Rectal smooth muscle tissue (tissue), 1 donor: ENCODE data around the gene UBE2J2.

Experiments
- H3K27ac ChIP-seq: one replicate; pipeline ENCODE4 v1.7.0; 2013; ENCODE audit warnings: low read depth, low read length, inconsistent platforms
- H3K27me3 ChIP-seq: one replicate; pipeline ENCODE4 v1.7.0; 2013; ENCODE audit warnings: low read length; ENCODE audit not compliant: control insufficient read depth, insufficient read depth
- H3K36me3 ChIP-seq: one replicate; pipeline ENCODE4 v1.7.0; 2013; ENCODE audit warnings: low read length; ENCODE audit not compliant: control insufficient read depth, insufficient read depth
- H3K4me1 ChIP-seq: one replicate; pipeline ENCODE4 v1.7.0; 2013; ENCODE audit warnings: low read length; ENCODE audit not compliant: control insufficient read depth, insufficient read depth
- H3K4me3 ChIP-seq: one replicate; pipeline ENCODE4 v1.7.0; 2013; ENCODE audit warnings: low read length
- H3K9ac ChIP-seq: one replicate; pipeline ENCODE4 v1.7.0; 2013; ENCODE audit warnings: low read length

The UBE2J2 gene

DNA sequence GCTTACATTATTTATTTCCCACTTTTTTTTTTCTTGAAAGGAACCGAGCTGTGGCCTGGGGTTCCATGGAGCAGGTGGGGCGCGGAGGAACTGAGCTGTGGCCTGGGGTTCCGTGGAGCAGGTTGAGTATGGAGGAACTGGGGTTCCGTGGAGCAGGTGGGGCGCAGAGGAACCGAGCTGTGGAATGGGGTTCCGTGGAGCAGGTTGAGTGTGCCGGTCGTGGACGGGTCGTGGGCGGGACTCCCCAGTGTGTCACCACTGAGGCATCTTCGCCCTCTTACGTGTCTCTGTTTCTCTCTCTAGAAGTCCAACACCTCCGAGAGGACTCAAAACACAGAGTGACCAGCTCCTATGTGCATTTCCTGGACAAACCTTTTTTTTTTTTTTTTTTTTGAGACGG, 5.4 kb upstream of the UBE2J2 start:
- H3K36me3 ChIP-seq = no peaks in the 10 kb centered on the region
- no peaks in the 10 kb centered on the region for H3K27me3 ChIP-seq
- H3K4me3 ChIP-seq = no peak overlapping the region
- H3K27ac ChIP-seq = no peak overlapping the region
- H3K9ac ChIP-seq = no peak overlapping the region
- no peaks in the 10 kb centered on the region for H3K4me1 ChIP-seq

DNA sequence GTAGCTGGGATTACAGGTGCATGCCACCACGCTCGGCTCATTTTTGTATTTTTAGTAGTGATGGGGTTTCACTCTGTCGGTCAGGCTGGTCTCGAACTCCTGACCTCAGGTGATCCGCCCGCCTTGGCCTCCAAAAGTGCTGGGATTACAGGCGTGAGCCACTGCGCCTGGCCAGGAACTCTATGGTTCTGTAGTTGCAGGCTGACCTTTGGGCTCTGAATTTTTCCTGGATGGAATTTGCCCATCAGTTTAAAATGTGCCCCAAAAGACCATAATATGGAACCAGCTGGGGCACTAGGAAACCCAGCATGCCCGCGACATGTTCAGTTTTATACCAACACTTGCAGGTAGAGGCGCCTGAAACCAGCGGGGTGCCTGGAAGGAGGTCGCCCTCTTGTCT, 5.0 kb upstream of the UBE2J2 start:
- no peaks in the 10 kb centered on the region for H3K27me3 ChIP-seq
- H3K36me3 ChIP-seq = no peaks in the 10 kb centered on the region
- no peaks in the 10 kb centered on the region for H3K4me1 ChIP-seq

DNA sequence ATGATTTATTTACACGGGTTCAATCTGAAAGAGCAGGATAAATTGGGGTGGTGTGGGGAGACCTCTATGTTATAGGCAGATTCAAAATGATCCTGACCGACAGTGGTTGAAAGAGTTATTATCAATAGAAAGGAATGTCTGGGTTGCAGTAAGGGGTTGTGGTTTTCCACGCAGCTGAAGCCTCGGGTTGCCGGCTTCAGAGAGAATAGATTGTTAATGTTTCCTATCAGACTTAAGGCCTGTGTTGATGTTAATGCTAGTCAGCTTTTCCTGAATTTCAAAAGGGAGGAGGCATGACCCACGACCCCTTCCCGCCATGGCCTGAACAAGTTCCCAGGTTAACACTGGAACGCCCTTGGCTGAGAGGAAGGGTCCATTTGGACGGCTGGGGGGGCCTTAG, 2.2 kb upstream of the UBE2J2 start:
- Histone ChIP-seq H3K27ac (no peak overlapping the region), H3K9ac (no peak overlapping the region), H3K36me3 (no peaks in the 10 kb centered on the region), H3K4me3 (no peak overlapping the region), H3K4me1 (peaks cover 16% of the 10 kb centered on the region), H3K27me3 (no peaks in the 10 kb centered on the region)

More for the DNA sequence above, 5.0 kb upstream of the UBE2J2 start:
- Histone ChIP-seq H3K9ac (no peak overlapping the region), H3K4me3 (no peak overlapping the region), H3K27ac (no peak overlapping the region)

DNA sequence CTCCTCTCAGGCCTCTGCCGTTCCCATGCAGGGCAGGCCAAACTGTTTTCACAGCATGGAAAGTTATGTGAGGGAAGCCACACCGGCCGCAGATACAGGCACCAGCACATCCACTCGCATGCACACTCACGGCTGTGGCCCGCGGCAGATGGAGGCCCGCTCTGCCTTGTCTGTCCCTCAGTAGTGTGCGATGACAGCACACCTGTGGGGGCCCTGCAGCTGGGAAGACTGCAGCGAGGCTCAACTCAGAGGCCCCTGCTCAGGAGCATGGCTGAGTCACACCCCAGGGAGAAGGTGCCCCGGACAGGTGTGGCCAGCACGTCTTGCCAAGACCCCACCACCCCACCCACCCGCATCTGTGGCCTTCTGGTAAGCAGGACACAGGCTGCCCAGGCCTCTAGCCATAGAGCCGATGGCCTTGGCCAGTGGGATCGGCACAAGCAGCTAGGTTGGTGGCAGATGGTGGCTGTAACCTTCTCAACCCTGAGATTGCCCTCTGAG, 1.3 kb upstream of the UBE2J2 start:
- Histone ChIP-seq H3K36me3 (no peaks in the 10 kb centered on the region), H3K27ac (no peak overlapping the region), H3K27me3 (no peaks in the 10 kb centered on the region), H3K4me3 (peak overlapping the region; percentile 72), H3K9ac (no peak overlapping the region), H3K4me1 (peaks cover 19% of the 10 kb centered on the region)

DNA sequence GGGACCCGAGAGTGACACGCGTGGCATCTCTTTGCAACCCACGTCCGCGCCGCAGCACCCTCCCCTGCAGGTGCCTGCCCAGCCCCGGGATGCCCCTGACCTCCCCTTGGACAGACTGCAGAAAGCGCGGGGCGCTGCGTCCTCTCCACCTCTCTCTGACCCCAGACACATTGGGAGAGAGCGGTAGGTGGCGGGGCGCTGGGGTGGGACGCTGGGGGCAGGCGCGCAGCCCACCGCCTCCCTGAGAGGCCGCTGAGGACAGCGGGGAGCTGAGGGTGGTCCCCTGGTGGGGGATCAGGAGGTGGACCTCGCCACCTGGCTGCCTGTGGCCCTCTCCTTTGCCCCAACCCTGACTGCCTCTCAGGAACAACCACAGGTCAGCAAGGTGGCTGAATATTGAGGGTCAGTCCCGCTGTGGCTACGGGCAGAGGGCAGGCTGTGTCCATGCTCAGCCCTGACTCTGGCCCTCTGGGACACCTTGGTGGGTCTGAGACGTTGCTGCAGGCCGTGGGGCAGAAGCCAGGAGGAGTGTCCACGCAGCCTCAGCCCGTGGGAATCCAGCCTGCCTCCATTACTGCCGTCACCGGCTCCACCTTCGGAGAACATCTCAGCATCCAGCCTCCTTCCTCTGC, 761 bp upstream of the UBE2J2 start:
- Histone ChIP-seq H3K27ac (no peak overlapping the region), H3K27me3 (no peaks in the 10 kb centered on the region), H3K36me3 (no peaks in the 10 kb centered on the region), H3K4me3 (peak overlapping the region; percentile 72), H3K9ac (no peak overlapping the region), H3K4me1 (peaks cover 19% of the 10 kb centered on the region)

DNA sequence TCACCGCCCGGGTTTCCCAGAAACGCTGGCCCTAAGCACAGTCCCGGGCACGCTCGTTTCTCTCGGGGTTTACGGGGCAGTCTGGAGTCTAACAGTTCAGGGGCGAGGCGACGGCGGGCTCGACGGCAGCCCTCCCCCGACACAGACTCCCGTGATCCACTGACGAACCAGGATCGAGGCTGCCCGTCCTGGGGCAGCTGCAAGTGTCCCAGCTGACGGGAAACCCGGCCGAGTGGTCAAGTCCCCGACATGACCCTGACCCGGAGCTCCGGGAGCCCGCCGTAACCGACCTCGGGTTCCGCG, 494 bp downstream of the UBE2J2 start:
- peak overlapping the region; percentile 87 for H3K9ac ChIP-seq
- H3K4me1 ChIP-seq = peaks cover 19% of the 10 kb centered on the region
- no peaks in the 10 kb centered on the region for H3K27me3 ChIP-seq
- peak overlapping the region; percentile 71 for H3K27ac ChIP-seq
- H3K4me3 ChIP-seq = peak overlapping the region; percentile 89
- H3K36me3 ChIP-seq = no peaks in the 10 kb centered on the region

DNA sequence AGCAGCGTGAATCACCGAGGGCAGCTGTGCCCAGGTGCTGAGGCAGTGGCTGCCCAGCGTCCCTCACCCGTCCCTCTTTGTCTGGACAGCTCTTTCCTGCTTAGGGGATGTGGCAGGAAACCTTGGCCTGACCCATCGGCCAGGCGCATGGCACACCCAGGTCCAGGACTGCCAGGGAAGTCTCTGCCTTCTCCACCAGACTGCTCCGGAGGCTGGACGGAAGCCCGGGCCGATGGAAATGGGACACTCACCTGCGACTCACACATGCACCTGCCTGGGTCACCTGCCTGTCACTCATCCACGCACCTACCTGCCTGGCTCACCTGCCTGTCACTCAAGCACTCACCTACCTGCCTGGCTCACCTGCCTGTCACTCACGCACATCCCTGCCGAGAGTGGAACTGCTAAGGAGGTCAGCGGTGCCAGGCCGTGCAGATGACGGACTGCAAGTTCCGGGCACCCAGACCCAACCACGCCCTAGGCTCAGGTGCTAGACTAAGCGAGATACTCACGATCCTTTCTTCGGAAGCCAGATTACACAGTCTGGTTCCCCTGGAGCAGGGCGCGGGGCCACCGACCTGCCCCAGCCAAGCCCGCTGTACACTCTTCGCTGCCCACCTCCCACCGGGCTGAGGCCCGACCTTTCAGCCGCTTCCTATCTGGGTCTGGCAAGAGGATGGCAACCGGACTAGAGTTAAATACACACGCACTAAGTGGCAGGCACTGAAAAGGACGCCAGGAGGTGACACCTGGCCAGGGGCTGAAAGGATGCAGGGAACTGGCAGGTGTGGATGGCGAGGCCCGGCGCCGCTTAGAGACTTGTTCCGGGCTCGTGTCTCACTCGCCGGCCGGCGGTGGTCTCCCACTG, 1.1 kb downstream of the UBE2J2 start:
- no peaks in the 10 kb centered on the region for H3K27me3 ChIP-seq
- H3K4me3 ChIP-seq = peak overlapping the region; percentile 89
- peak overlapping the region; percentile 87 for H3K9ac ChIP-seq
- H3K27ac ChIP-seq = peak overlapping the region; percentile 71
- H3K36me3 ChIP-seq = peaks cover 4% of the 10 kb centered on the region
- H3K4me1 ChIP-seq = peaks cover 19% of the 10 kb centered on the region

DNA sequence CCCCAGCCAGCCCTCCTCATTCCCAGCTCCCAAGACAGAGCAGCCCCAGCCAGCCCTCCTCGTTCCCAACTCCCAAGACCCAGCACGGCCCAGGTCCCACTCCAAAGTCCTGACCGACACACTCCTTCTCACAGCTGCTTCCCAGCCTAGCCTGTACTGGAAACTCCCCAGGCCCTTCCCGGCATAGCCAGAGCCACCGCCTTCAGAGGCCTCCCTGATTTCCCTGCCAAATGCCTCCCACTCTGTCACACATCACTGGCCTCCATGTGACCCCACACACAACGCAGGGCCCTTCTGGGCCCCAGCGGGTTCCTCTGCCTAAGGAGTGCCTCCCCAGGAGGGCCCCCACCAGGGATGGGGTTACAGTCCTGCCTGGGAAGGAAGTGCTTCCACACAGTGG, 2.8 kb downstream of the UBE2J2 start:
- H3K27ac ChIP-seq = no peak overlapping the region

DNA sequence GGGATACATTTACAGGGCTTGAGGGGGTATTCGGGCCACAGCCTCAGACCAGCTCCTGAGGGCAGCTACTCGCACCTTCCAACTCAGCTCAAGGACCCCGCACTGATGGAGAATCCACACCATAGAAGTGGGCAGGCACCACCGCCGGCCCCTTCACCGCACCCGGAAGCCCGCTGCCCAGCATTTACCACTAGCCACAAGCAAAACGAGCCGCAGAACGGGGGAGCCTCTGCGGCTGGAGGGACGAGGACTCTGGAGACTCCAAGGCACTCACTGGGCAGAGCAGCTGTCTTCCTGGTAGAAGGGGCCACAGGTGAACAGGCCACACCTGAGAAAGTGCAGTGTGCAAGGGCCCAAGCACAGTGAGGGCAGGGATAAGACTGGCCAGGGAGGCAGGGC, 5.4 kb downstream of the UBE2J2 start:
- peaks cover 19% of the 10 kb centered on the region for H3K4me1 ChIP-seq
- H3K27ac ChIP-seq = no peak overlapping the region
- peaks cover 13% of the 10 kb centered on the region for H3K36me3 ChIP-seq
- no peak overlapping the region for H3K4me3 ChIP-seq
- H3K9ac ChIP-seq = no peak overlapping the region
- no peaks in the 10 kb centered on the region for H3K27me3 ChIP-seq

More for the DNA sequence above, 2.8 kb downstream of the UBE2J2 start:
- peak overlapping the region; percentile 16 for H3K9ac ChIP-seq
- no peak overlapping the region for H3K4me3 ChIP-seq
- H3K36me3 ChIP-seq = peaks cover 7% of the 10 kb centered on the region
- H3K4me1 ChIP-seq = peaks cover 19% of the 10 kb centered on the region
- no peaks in the 10 kb centered on the region for H3K27me3 ChIP-seq

DNA sequence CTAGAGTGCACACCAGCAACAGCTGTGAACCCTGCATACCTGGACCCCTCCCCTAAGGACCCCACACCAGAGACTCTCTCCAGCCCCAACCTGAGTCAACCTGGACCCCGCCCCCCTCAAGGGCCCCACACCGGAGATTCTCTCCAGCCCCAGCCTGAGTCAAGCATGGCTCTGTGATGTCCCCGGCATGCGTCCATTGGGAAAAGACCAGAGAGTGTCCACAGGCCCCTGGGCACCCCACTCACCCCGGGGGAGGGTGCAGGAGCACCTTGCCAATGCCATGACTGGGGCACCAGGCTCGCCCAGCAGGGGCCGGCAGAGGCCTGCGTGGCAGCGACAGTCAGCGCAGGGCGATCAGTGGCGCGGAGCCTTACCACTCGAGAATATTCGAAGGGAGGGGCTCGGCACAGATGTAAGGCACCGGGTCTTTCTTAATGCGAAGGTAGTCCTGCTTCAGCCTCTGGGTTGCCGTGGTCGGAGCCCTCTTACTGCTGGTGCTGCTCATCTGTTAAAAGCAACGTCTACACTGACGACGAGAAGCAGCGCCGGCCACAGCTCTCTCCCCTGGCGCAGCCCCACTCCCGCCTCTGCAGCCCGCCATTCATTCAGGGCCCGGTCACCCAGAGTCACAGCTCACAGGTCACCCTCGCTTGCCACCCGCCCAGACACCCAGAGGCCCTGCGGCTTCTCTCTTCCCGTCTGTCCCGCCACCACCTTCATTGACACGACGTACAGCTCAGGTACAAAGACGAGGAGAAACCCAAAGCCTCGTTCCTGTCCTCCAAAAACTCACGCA, 6.0 kb downstream of the UBE2J2 start:
- no peak overlapping the region for H3K27ac ChIP-seq
- no peak overlapping the region for H3K9ac ChIP-seq
- peaks cover 13% of the 10 kb centered on the region for H3K36me3 ChIP-seq
- no peaks in the 10 kb centered on the region for H3K27me3 ChIP-seq
- H3K4me1 ChIP-seq = peaks cover 18% of the 10 kb centered on the region
- H3K4me3 ChIP-seq = no peak overlapping the region

DNA sequence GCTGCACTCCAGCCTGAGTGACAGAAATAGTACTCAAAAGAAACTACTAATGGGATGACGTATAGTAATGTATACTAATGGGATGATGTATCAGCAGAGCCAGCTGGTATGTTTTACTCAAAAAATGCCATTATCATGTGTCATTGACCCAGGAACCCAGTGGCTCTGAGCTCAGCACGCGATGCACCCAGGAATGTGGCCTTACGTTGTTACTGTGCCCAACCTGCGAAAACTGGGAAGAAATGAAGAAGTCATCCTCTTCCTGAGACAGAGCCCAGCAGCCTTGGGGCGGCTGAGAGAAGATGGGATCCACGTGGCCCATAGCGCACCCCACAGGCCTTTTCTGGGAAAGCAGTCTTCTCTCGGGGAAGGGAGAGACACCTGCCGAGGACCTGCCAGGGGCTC, 8.8 kb downstream of the UBE2J2 start:
- Histone ChIP-seq H3K4me3 (no peak overlapping the region), H3K4me1 (no peaks in the 10 kb centered on the region), H3K36me3 (peaks cover 30% of the 10 kb centered on the region), H3K27me3 (no peaks in the 10 kb centered on the region), H3K27ac (peak overlapping the region; percentile 6), H3K9ac (no peak overlapping the region)

DNA sequence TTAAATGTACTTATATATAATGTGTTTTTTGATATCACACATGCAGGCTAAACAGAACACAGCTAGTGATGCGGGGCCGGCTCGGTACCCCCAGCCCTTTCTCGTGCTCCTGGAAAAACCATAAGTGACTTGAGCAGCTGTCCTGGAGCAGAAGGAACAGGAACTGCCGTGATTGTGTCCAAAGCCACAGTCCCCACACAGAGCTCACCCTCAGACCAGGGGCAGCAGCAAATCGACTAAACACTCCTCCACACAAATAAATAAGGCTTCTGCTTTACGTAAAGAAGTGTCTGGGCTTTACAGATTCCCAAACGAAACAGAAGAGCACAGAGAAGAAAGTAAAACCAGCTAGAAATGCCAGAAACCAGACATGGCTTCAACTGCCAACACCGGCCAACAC, 9.6 kb downstream of the UBE2J2 start:
- Histone ChIP-seq H3K9ac (no peak overlapping the region), H3K27me3 (no peaks in the 10 kb centered on the region), H3K27ac (no peak overlapping the region), H3K36me3 (peaks cover 35% of the 10 kb centered on the region), H3K4me1 (no peaks in the 10 kb centered on the region), H3K4me3 (no peak overlapping the region)
